ENCODE results near the gene ABCA2.

Gene ABCA2, protein sequence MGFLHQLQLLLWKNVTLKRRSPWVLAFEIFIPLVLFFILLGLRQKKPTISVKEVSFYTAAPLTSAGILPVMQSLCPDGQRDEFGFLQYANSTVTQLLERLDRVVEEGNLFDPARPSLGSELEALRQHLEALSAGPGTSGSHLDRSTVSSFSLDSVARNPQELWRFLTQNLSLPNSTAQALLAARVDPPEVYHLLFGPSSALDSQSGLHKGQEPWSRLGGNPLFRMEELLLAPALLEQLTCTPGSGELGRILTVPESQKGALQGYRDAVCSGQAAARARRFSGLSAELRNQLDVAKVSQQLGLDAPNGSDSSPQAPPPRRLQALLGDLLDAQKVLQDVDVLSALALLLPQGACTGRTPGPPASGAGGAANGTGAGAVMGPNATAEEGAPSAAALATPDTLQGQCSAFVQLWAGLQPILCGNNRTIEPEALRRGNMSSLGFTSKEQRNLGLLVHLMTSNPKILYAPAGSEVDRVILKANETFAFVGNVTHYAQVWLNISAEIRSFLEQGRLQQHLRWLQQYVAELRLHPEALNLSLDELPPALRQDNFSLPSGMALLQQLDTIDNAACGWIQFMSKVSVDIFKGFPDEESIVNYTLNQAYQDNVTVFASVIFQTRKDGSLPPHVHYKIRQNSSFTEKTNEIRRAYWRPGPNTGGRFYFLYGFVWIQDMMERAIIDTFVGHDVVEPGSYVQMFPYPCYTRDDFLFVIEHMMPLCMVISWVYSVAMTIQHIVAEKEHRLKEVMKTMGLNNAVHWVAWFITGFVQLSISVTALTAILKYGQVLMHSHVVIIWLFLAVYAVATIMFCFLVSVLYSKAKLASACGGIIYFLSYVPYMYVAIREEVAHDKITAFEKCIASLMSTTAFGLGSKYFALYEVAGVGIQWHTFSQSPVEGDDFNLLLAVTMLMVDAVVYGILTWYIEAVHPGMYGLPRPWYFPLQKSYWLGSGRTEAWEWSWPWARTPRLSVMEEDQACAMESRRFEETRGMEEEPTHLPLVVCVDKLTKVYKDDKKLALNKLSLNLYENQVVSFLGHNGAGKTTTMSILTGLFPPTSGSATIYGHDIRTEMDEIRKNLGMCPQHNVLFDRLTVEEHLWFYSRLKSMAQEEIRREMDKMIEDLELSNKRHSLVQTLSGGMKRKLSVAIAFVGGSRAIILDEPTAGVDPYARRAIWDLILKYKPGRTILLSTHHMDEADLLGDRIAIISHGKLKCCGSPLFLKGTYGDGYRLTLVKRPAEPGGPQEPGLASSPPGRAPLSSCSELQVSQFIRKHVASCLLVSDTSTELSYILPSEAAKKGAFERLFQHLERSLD (N-terminal part only)

GRCh38 chr9:137027369-137028262 is at the start of gene ABCA2:
Gene ABCA2, minus strand, starts transcription at chr9:137028237. Its CDS starts 97 bp downstream, at chr9:137028140.
- no peak for FAIRE-seq

- FAIRE-seq: no peak
These were observed 49.1 kb upstream of the ABCA2 start, which contains the start of gene UAP1L1 for GRCh38 chr9:137077010-137077747. Gene UAP1L1, plus strand, starts transcription at chr9:137077517. Its CDS starts 16 bp downstream, at chr9:137077533.

DNA sequence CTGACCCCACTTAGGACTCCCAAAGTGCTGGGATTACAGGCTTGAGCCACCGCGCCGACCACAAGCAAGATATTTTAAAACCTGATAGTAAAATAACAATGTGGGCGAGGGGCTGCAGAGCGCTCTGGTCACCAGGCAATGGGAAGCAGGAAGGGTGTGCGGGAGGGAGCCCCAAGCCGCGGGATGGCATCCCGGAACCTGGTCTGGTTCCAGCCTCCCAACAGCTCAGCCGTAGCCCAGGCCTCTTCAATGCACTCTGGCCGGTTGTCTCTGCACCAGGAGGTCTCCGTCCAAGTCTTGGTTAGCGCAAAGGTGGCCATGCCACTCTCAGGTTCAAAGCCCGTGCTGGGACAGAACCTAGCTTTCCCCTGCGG is 48.6 kb upstream of the ABCA2 start:
- no peak for FAIRE-seq

DNA sequence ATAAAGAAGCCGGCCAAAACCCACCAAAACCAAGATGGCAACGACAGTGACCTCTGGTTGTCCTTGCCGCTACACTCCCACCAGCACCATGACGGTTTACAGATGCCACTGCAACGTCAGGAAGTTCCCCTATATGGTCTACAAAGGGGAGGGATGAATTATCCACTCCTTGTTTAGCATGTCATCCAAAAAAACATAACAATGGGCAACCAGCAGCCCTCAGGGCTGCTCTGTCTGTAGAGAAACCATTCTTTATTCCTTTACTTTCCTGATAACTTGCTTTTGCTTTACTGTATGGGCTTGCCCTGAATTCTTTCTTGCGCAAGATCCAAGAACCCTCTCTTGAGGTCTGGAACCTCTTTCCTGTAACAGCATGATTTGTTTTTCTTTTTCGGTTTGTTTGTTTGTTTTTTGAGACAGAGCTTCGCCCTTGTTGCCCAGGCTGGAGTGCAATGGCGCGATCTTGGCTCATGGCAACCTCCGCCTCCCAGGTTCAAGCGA is 47.3 kb upstream of the ABCA2 start:
- no peak for FAIRE-seq

GRCh38 chr9:137074657-137075274 is 46.7 kb upstream of the ABCA2 start:
- no peak for FAIRE-seq

- no peak for FAIRE-seq
These were observed 46.0 kb upstream of the ABCA2 start for GRCh38 chr9:137073992-137074399.

DNA sequence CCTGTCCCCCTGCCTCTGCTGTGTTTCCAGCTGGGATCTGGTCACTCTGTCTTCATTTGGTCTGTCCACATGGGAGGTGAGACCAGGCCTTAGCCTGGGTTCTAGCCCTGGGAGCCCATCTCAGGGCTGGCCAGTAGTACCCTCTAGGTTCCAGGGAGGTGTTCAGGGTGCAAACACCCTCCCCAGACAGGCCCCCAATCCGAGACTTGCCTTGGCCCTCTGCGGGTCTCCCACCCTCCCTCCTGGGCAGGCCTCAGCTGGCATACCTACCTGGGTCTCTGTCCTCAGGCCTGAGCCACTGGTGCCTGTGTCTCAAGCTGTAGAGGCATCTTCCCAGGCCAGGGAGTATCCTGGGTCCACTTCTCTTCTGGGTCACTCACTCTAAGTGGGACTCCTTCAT is 43.2 kb upstream of the ABCA2 start:
- FAIRE-seq: no peak

DNA sequence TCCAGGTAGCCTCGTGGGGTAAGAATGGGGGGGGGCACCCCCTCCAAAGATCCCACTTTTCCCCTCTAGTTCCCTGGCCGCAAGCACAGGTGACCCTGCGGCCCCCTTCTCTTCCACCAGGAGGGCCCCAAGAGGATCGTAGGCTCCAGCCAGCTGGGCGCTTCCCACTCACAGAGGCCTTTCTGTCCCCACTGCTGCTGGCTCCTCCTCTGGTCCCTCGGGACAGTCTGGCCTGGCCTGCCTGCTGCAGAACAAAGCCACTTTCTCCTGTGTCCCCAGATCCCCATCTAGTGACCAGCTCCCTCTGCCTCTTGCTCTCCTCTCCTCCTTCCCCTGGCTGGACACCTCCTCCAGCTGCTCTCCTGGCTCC is 42.9 kb upstream of the ABCA2 start:
- no peak for FAIRE-seq

DNA sequence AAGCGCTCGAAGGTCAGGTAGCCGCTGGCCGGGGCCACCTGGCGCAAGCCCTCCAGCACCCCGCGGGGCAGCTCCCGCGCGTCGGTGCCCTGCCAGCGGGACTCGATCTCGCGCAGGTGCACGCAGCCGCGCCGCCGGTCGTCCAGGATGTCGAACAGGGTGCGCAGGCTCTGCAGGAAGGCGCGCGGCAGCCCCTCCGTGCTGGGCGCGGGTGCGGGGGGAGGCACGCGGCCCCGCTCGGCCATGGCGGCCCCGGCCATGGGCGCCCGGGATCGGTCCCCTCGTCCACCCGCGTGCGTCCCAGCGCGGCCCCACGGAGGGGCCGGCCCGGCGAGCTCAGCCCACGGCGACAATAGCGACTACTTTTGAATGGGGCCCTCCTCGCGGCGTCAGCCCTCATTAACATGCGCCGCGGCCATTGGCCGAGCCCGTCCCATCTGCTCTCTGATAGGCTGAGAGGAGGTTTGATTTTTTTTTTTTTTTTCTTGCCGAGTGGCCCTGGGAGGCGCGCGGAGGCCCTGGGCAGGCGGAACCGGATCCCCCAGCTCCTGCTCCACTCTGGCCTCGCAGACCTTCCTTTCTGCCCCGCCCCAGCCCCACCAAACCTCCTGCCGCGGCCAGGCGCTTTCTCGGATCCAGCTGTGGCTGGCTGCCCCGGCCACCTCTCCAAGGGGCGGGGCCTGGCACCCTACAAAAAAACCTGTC is 42.3 kb upstream of the ABCA2 start, which contains the start of gene SAPCD2:
Gene SAPCD2 (minus strand): TSS at position 357 of the 705 bp plus-strand sequence. CDS start 97 bp downstream, at position 260.
- FAIRE-seq: peak; percentile 95

- FAIRE-seq: no peak
These were observed 41.6 kb upstream of the ABCA2 start for GRCh38 chr9:137069508-137070091.

GRCh38 chr9:137068539-137069507 is 40.8 kb upstream of the ABCA2 start:
- no peak for FAIRE-seq

DNA sequence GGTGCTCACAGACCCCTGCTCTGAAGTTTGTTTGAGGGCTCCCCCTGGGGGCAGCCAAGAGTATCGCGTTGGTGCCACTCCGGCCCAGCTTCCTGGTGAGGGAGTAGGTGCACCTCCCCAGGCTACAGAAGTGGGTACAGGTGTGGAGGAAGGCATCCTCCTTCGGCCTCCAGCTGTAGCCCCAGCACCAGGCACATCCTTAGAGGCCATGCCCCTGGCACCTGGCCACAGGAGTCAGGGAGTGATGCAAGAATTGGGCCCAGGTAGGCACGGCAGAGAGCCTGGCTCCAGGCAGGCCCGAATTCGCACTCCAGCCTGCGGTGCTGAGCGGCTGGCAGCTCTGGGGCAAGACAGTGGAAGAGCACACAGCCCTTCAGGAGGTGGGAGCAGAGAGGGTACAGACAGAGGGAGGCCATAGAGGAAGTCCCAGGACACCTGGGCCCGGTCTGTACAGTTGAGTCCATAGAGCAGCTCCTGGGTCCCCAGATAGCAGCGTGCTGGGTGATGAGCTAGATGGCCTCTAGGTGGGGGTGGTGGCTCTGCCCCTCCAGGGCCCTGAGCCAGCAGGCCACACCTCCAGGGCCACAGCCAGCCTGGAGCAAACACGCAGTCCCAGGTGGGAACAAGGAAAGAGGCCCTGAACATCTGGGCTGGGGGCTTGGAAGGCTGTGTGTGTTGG is 40.0 kb upstream of the ABCA2 start:
- no peak for FAIRE-seq

GRCh38 chr9:137066096-137066861 is 38.2 kb upstream of the ABCA2 start:
- FAIRE-seq: no peak

DNA sequence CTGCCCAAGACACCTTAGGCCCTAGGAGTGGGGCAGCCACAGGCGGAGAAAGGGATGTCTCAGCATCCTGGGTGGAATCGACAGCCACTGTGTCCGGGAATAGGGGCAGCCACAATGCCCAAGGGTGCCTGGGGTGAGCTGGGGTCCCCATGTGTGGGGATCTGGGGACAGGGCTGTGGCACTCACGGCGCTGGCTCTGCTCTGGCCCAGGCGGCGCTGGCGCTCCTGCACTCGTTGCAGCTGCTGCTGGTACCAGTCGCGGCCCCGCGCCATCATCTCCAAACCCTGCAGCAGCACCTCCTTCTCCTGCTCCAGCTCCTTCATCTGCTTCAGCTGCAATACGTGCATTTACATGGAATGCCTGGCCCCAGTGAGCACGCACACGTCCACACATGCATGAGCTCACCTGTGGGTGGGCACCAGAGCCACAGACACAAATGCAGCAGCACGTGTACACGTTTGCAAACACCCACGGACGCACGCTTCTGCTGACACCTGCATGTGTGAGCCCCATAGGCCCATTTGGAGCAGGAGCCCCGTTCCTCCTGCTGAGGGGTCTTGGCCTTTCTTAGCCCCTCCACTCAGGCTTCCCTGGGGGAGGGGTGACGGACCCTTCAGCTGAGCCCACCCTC is 37.4 kb upstream of the ABCA2 start:
- no peak for FAIRE-seq

DNA sequence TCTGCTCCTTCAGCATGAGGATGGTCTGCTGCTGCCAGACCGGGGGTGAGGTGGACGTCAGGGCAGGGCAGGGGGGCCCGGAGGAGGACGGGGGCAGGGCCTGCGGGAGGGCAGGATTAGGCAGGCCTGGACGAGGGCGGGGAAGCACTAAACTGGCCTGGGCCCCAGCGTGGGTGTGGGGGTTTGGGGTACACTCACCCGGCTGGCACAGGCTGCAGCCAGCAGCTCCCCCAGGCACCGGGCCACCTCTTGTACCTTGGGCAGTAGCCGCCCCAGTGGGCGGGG is 36.8 kb upstream of the ABCA2 start:
- FAIRE-seq: no peak
